ENCODE data around the gene KBTBD6.
A peak's percentile ranks its signal among the peaks of the same experiment; 100 is the strongest.

The KBTBD6 gene

DNA sequence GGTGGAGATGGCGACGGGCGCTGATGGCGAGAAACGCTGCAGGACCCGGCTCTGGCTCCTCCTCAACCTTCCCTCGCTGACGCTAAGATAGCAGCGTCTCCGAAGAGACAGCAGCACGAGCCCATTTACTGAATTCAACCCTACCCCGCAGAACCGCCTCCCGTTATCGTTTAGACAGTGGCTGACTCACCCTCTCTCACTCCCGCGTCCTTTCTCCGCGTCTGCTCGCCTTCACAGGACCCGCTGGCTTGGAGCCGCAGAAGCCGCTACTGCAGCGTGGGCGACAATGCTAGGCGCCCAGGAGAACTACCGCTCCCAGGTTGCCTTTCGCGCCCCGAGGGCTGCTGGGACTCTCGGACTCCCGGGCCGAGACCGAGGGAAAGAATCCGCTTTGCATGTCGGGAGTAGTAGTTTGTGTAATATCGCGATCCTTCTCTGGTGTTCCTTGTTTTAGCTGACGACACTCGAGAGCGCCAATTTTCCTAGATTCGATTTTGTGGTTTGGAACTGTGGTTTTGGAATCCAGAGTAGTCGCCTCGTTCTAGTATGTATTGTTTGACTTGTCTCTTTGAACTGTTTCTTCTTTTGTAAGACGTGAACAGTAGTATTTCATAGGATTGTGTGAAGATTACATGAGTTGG lies at the start of gene KBTBD6 (continued):
- peak; percentile 68 for TF ChIP-seq SP2 (tag by site-specific recombination; IDR thresholded peaks at IDR 0.05)
- peak; percentile 71; the same call in 1 of the 2 replicates for TF ChIP-seq ZSCAN23 (tag by site-specific recombination; IDR thresholded peaks at IDR 0.05)
- TF ChIP-seq, protein P1, sequence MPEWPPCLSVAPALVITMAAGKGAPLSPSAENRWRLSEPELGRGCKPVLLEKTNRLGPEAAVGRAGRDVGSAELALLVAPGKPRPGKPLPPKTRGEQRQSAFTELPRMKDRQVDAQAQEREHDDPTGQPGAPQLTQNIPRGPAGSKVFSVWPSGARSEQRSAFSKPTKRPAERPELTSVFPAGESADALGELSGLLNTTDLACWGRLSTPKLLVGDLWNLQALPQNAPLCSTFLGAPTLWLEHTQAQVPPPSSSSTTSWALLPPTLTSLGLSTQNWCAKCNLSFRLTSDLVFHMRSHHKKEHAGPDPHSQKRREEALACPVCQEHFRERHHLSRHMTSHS (tag by site-specific recombination; IDR thresholded peaks at IDR 0.05), result no peak
- TF ChIP-seq ZNF654 (tag by site-specific recombination; IDR thresholded peaks at IDR 0.05; ENCODE audit: low read depth), result no peak
- TF ChIP-seq SP3 (tag by site-specific recombination; IDR thresholded peaks at IDR 0.05), result peak; percentile 79
- TF ChIP-seq ZNF843 (tag by site-specific recombination; IDR thresholded peaks at IDR 0.05), result peak; percentile 40; the same call in 1 of the 2 replicates
- no peak for TF ChIP-seq SCRT2 (tag by site-specific recombination; IDR thresholded peaks at IDR 0.05)
- no peak for TF ChIP-seq TRIM28 (IDR thresholded peaks at IDR 0.05; ENCODE audit: borderline replicate concordance, low read length)
- no peak for TF ChIP-seq ZNF530 (tag by site-specific recombination; IDR thresholded peaks at IDR 0.05; ENCODE audit: low read depth)
- no peak for TF ChIP-seq ZFP3 (tag by site-specific recombination; IDR thresholded peaks at IDR 0.05; ENCODE audit: low read depth)
- peak; percentile 85 for TF ChIP-seq ZFP37 (tag by site-specific recombination; IDR thresholded peaks at IDR 0.05)
- peak; percentile 90 for TF ChIP-seq ZFHX2 (tag by site-specific recombination; conservative IDR thresholded peaks at IDR 0.05)
- no peak for TF ChIP-seq ZNF133 (tag by site-specific recombination; IDR thresholded peaks at IDR 0.05)
- TF ChIP-seq ZXDB (tag by site-specific recombination; IDR thresholded peaks at IDR 0.05), result peak; percentile 75
- peak; percentile 89 for TF ChIP-seq ZNF629 (tag by site-specific recombination; IDR thresholded peaks at IDR 0.05)
- TF ChIP-seq ZNF366 (tag by site-specific recombination; conservative IDR thresholded peaks at IDR 0.05), result peak; percentile 85
- no peak for TF ChIP-seq HOXA7 (CRISPR knock-in tag; IDR thresholded peaks at IDR 0.05; ENCODE audit: borderline replicate concordance)
- peak; percentile 89 for TF ChIP-seq ZNF501 (tag by site-specific recombination; IDR thresholded peaks at IDR 0.05)
- TF ChIP-seq ZNF174 (tag by site-specific recombination; IDR thresholded peaks at IDR 0.05), result no peak
- peak; percentile 55; the same call in 1 of the 2 replicates for TF ChIP-seq ZBTB7A (tag by site-specific recombination; IDR thresholded peaks at IDR 0.05; ENCODE audit: low read depth)
- TF ChIP-seq ZNF76 (tag by site-specific recombination; IDR thresholded peaks at IDR 0.05; ENCODE audit: borderline replicate concordance, low read depth), result peak; percentile 100
- peak; percentile 81 for TF ChIP-seq ZSCAN30 (tag by site-specific recombination; IDR thresholded peaks at IDR 0.05)
- TF ChIP-seq ZNF548 (tag by site-specific recombination; IDR thresholded peaks at IDR 0.05), result no peak
- TF ChIP-seq ZNF777 (tag by site-specific recombination; IDR thresholded peaks at IDR 0.05; ENCODE audit: borderline replicate concordance), result no peak
- TF ChIP-seq ZNF311 (tag by site-specific recombination; IDR thresholded peaks at IDR 0.05; ENCODE audit: borderline replicate concordance), result no peak
- peak; percentile 90 for TF ChIP-seq ZNF24 (tag by site-specific recombination; IDR thresholded peaks at IDR 0.05)
- peak; percentile 83 for TF ChIP-seq GLIS1 (tag by site-specific recombination; IDR thresholded peaks at IDR 0.05)
- TF ChIP-seq, protein P2, sequence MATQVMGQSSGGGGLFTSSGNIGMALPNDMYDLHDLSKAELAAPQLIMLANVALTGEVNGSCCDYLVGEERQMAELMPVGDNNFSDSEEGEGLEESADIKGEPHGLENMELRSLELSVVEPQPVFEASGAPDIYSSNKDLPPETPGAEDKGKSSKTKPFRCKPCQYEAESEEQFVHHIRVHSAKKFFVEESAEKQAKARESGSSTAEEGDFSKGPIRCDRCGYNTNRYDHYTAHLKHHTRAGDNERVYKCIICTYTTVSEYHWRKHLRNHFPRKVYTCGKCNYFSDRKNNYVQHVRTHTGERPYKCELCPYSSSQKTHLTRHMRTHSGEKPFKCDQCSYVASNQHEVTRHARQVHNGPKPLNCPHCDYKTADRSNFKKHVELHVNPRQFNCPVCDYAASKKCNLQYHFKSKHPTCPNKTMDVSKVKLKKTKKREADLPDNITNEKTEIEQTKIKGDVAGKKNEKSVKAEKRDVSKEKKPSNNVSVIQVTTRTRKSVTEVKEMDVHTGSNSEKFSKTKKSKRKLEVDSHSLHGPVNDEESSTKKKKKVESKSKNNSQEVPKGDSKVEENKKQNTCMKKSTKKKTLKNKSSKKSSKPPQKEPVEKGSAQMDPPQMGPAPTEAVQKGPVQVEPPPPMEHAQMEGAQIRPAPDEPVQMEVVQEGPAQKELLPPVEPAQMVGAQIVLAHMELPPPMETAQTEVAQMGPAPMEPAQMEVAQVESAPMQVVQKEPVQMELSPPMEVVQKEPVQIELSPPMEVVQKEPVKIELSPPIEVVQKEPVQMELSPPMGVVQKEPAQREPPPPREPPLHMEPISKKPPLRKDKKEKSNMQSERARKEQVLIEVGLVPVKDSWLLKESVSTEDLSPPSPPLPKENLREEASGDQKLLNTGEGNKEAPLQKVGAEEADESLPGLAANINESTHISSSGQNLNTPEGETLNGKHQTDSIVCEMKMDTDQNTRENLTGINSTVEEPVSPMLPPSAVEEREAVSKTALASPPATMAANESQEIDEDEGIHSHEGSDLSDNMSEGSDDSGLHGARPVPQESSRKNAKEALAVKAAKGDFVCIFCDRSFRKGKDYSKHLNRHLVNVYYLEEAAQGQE (tag by site-specific recombination; IDR thresholded peaks at IDR 0.05), result peak; percentile 49; the same call in 1 of the 2 replicates
- TF ChIP-seq ZNF341 (tag by site-specific recombination; IDR thresholded peaks at IDR 0.05; ENCODE audit: low read depth), result peak; percentile 28; the same call in 1 of the 2 replicates
- TF ChIP-seq, protein P3, sequence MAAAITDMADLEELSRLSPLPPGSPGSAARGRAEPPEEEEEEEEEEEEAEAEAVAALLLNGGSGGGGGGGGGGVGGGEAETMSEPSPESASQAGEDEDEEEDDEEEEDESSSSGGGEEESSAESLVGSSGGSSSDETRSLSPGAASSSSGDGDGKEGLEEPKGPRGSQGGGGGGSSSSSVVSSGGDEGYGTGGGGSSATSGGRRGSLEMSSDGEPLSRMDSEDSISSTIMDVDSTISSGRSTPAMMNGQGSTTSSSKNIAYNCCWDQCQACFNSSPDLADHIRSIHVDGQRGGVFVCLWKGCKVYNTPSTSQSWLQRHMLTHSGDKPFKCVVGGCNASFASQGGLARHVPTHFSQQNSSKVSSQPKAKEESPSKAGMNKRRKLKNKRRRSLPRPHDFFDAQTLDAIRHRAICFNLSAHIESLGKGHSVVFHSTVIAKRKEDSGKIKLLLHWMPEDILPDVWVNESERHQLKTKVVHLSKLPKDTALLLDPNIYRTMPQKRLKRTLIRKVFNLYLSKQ (tag by site-specific recombination; IDR thresholded peaks at IDR 0.05; ENCODE audit: borderline replicate concordance), result no peak
- TF ChIP-seq ZNF626 (tag by site-specific recombination; IDR thresholded peaks at IDR 0.05), result no peak
- TF ChIP-seq ZBTB8A (tag by site-specific recombination; IDR thresholded peaks at IDR 0.05), result peak; percentile 73
- peak; percentile 79 for TF ChIP-seq ZIC2 (tag by site-specific recombination; IDR thresholded peaks at IDR 0.05)
- peak; percentile 69 for TF ChIP-seq ZBTB20 (tag by site-specific recombination; IDR thresholded peaks at IDR 0.05)
- TF ChIP-seq ZNF248 (tag by site-specific recombination; IDR thresholded peaks at IDR 0.05), result no peak
- peak; percentile 76; the same call in 1 of the 2 replicates for TF ChIP-seq ZEB2 (tag by site-specific recombination; IDR thresholded peaks at IDR 0.05)
- TF ChIP-seq ZNF175 (tag by site-specific recombination; IDR thresholded peaks at IDR 0.05), result no peak
- TF ChIP-seq ZNF391 (tag by site-specific recombination; IDR thresholded peaks at IDR 0.05; ENCODE audit: borderline replicate concordance, low read depth), result peak; percentile 25
